Measurements from ENCODE around the gene APIP. TPM values are rescaled to one million over a fixed set of nuclear protein-coding genes. Genes with fewer than 3 reads are reported as not detected.

APIP gene
- polyA plus RNA-seq, 1 donor (not counting 4 experiments of a cell fraction or from before 2014, with no cell fraction given): 10.9 TPM

- FAIRE-seq (no peak), DNase-seq (ENCODE audit: low read depth, low spot score) (no peak)
- Histone ChIP-seq H3K4me1 (ENCODE audit: control insufficient read depth, extremely low read depth, insufficient read depth, low read length) (peaks cover 6% of the 10 kb centered on the region), H3K4me2 (ENCODE audit: control insufficient read depth, extremely low read depth, insufficient read depth, low read depth, low read length) (no peak overlapping the region), H3K9ac (ENCODE audit: control insufficient read depth, extremely low read depth, insufficient read depth, low read length) (no peak overlapping the region), H3K27me3 (ENCODE audit: control insufficient read depth, extremely low read depth, insufficient read depth, low read length) (no peaks in the 10 kb centered on the region), H3K4me3 (ENCODE audit: control insufficient read depth in 2 of 3, extremely low read depth in 1 of 3, insufficient read depth in 2 of 3, low read depth in 1 of 3, low read length in 3 of 3) (no peak overlapping the region), H3K9me1 (ENCODE audit: control insufficient read depth, extremely low read depth, insufficient read depth, low read length) (no peaks in the 10 kb centered on the region), H3K9me3 (ENCODE audit: control insufficient read depth, low read depth, low read length) (no peaks in the 10 kb centered on the region), H2AFZ (ENCODE audit: control insufficient read depth, low read length) (no peak overlapping the region), H3K79me2 (ENCODE audit: control insufficient read depth, insufficient read depth, low read length) (peaks cover 7% of the 10 kb centered on the region), H3K36me3 (ENCODE audit: control insufficient read depth in 2 of 2, extremely low read depth in 1 of 2, insufficient read depth in 2 of 2, low read length in 2 of 2) (no peaks in the 10 kb centered on the region), H3K27ac (ENCODE audit: control insufficient read depth, insufficient read depth, low read length) (no peak overlapping the region), H4K20me1 (ENCODE audit: control insufficient read depth, extremely low read depth, insufficient read depth, low read length) (no peaks in the 10 kb centered on the region)
- dilution Hi-C loops (cut with MboI; ENCODE audit: extremely low pct_ligation_motif_present, low sequenced_read_pairs): no loop called here
- no peak for TF ChIP-seq CTCF (optimal IDR thresholded peaks at IDR 0.05 in 1 of 3, IDR thresholded peaks at IDR 0.05 in 1 of 3, conservative IDR thresholded peaks at IDR 0.05 in 1 of 3; ENCODE audit: extremely low read depth in 1 of 3, insufficient read depth in 2 of 3, low read length in 3 of 3)
- TF ChIP-seq EZH2 (IDR thresholded peaks at IDR 0.05; ENCODE audit: low read length): no peak
Measured at GRCh38 chr11:34911676-34912075, 4.5 kb downstream of the APIP start.

- H4K20me1 ChIP-seq (ENCODE audit: control insufficient read depth, extremely low read depth, insufficient read depth, low read length): no peaks in the 10 kb centered on the region
- no peak for DNase-seq (ENCODE audit: low read depth, low spot score)
- no peaks in the 10 kb centered on the region for H3K9me3 ChIP-seq (ENCODE audit: control insufficient read depth, low read depth, low read length)
- peaks cover 6% of the 10 kb centered on the region for H3K4me1 ChIP-seq (ENCODE audit: control insufficient read depth, extremely low read depth, insufficient read depth, low read length)
- H3K9me1 ChIP-seq (ENCODE audit: control insufficient read depth, extremely low read depth, insufficient read depth, low read length): no peaks in the 10 kb centered on the region
- no peak overlapping the region for H2AFZ ChIP-seq (ENCODE audit: control insufficient read depth, low read length)
- H3K36me3 ChIP-seq (ENCODE audit: control insufficient read depth in 2 of 2, extremely low read depth in 1 of 2, insufficient read depth in 2 of 2, low read length in 2 of 2): no peaks in the 10 kb centered on the region
- H3K4me2 ChIP-seq (ENCODE audit: control insufficient read depth, extremely low read depth, insufficient read depth, low read depth, low read length): no peak overlapping the region
- dilution Hi-C loops (cut with MboI; ENCODE audit: extremely low pct_ligation_motif_present, low sequenced_read_pairs): no loop called here
- H3K79me2 ChIP-seq (ENCODE audit: control insufficient read depth, insufficient read depth, low read length): peaks cover 5% of the 10 kb centered on the region
- TF ChIP-seq CTCF (optimal IDR thresholded peaks at IDR 0.05 in 1 of 3, IDR thresholded peaks at IDR 0.05 in 1 of 3, conservative IDR thresholded peaks at IDR 0.05 in 1 of 3; ENCODE audit: extremely low read depth in 1 of 3, insufficient read depth in 2 of 3, low read length in 3 of 3) (no peak), EZH2 (IDR thresholded peaks at IDR 0.05; ENCODE audit: low read length) (no peak)
- H3K27me3 ChIP-seq (ENCODE audit: control insufficient read depth, extremely low read depth, insufficient read depth, low read length): no peaks in the 10 kb centered on the region
- H3K27ac ChIP-seq (ENCODE audit: control insufficient read depth, insufficient read depth, low read length): no peak overlapping the region
- no peak for FAIRE-seq
- H3K4me3 ChIP-seq (ENCODE audit: control insufficient read depth in 2 of 3, extremely low read depth in 1 of 3, insufficient read depth in 2 of 3, low read depth in 1 of 3, low read length in 3 of 3): no peak overlapping the region
- H3K9ac ChIP-seq (ENCODE audit: control insufficient read depth, extremely low read depth, insufficient read depth, low read length): no peak overlapping the region
Measured at GRCh38 chr11:34910817-34911216, 5.4 kb downstream of the APIP start.
